ENCODE measurements around the gene PRKAR2B.

DNA sequence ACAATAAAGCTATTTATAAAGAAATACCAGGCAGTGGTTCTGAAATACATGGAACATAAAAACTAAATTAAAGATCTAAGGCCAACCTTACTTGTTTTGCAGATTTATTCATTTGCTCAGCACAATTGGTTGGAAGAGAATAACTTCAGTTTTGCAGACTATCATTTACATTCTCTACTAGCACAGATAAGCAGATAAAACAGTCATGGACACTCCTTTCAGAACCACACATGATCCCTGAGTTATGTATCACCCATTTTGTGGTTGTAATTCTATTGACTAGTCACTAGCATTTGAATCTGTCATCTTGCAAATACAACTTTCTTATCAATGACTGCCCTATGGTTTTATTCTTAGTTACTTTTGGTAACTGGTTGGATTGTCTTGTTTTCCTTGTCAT, 45.1 kb downstream of the PRKAR2B start:
- no peak for TF ChIP-seq POLR2A (IDR thresholded peaks at IDR 0.05)
- TF ChIP-seq, protein P1, sequence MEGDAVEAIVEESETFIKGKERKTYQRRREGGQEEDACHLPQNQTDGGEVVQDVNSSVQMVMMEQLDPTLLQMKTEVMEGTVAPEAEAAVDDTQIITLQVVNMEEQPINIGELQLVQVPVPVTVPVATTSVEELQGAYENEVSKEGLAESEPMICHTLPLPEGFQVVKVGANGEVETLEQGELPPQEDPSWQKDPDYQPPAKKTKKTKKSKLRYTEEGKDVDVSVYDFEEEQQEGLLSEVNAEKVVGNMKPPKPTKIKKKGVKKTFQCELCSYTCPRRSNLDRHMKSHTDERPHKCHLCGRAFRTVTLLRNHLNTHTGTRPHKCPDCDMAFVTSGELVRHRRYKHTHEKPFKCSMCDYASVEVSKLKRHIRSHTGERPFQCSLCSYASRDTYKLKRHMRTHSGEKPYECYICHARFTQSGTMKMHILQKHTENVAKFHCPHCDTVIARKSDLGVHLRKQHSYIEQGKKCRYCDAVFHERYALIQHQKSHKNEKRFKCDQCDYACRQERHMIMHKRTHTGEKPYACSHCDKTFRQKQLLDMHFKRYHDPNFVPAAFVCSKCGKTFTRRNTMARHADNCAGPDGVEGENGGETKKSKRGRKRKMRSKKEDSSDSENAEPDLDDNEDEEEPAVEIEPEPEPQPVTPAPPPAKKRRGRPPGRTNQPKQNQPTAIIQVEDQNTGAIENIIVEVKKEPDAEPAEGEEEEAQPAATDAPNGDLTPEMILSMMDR (IDR thresholded peaks at IDR 0.05) = no peak

Measured in uterus (tissue), 2 donors.